ENCODE data around the gene SYTL2.

GRCh38 chr11:85749884-85750283 lies 61.1 kb downstream of the SYTL2 start:
- no peak for TF ChIP-seq CTCF (conservative IDR thresholded peaks at IDR 0.05; ENCODE audit: low read depth, low read length)
- no peak for TF ChIP-seq EZH2phosphoT487 (IDR thresholded peaks at IDR 0.05; ENCODE audit: borderline replicate concordance, low read length)

All from PC-3 (cell line).